SH-SY5Y (cell line): ENCODE data around the gene VANGL1.

Source experiments
- GATA2 ChIP-seq: IDR thresholded peaks from 2 replicates; pipeline ENCODE4 v1.6.1; 2011; ENCODE audit warnings: mild to moderate bottlenecking, low read depth, low read length
- GATA3 ChIP-seq: IDR thresholded peaks from 2 replicates; pipeline ENCODE4 v1.6.1; 2011; ENCODE audit warnings: low read depth, mild to moderate bottlenecking, low read length, moderate library complexity

GRCh38 chr1:115710859-115711624 lies 69.3 kb downstream of the VANGL1 start:
- TF ChIP-seq GATA3 (no peak), GATA2 (no peak)
